CD8-positive, alpha-beta memory T cell (primary cell): ENCODE data around the gene RENBP. TPM values are rescaled to one million over a fixed set of nuclear protein-coding genes. Genes with fewer than 3 reads are reported as not detected.
"Not testable (repeated sequence)": the region's sequence is repeated elsewhere in the genome, so short reads cannot be mapped to it uniquely, and the experiment has no call there.

Experiments used
- CTCF ChIA-PET: fragments of 350-600 bp; sonication (Branson Sonifier 250); formaldehyde crosslinking; loops from one replicate; lab custom pipeline; 2021; ENCODE audit warnings: antibody characterized with exemption; lab: Charles Lee
- POLR2A ChIA-PET: fragments of 350-600 bp; sonication (Branson Sonifier 250); formaldehyde crosslinking; loops from one replicate; lab custom pipeline; 2021; ENCODE audit warnings: antibody characterized with exemption; lab: Charles Lee
- DNase-seq, 5 donors: peaks; one replicate each; pipeline versions ENCODE4 v3.0.0 to v3.0.0-alpha.2; 2020 to 2022; ENCODE audit warnings: mixed read lengths in 1 of 5
- H3K27ac ChIP-seq: one replicate; pipeline ENCODE4 v1.7.0; 2013; ENCODE audit warnings: low read depth, mild to moderate bottlenecking, low read length, moderate library complexity
- H3K27me3 ChIP-seq: 2 replicates; pipeline ENCODE4 v1.7.0; 2013; ENCODE audit warnings: low read length, mild to moderate bottlenecking; ENCODE audit not compliant: insufficient read depth, poor library complexity, severe bottlenecking
- H3K36me3 ChIP-seq: 2 replicates; pipeline ENCODE4 v1.7.0; 2013; ENCODE audit warnings: mild to moderate bottlenecking, low read length, moderate library complexity; ENCODE audit not compliant: insufficient read depth
- H3K4me1 ChIP-seq: 2 replicates; pipeline ENCODE4 v1.7.0; 2013; ENCODE audit warnings: mild to moderate bottlenecking, low read length, moderate library complexity; ENCODE audit not compliant: insufficient read depth
- H3K4me3 ChIP-seq: 2 replicates; pipeline ENCODE4 v1.7.0; 2013; ENCODE audit warnings: mild to moderate bottlenecking, low read length
- H3K9me3 ChIP-seq: 2 replicates; pipeline ENCODE4 v1.7.0; 2013; ENCODE audit warnings: mild to moderate bottlenecking, low read length
- H3K27ac Mint-ChIP-seq, 8 donors: one replicate each; pipeline ENCODE4 v1.8.0; 2020 to 2021; ENCODE audit warnings: mixed read lengths in 8 of 8, mild to moderate bottlenecking in 6 of 8, inconsistent platforms in 3 of 8, moderate library complexity in 3 of 8
- H3K27me3 Mint-ChIP-seq, 2 donors: one replicate each; pipeline ENCODE4 v1.8.0; 2020 to 2021; ENCODE audit warnings: mixed read lengths in 2 of 2, mild to moderate bottlenecking in 1 of 2, moderate library complexity in 1 of 2
- H3K36me3 Mint-ChIP-seq, 3 donors: one replicate each; pipeline ENCODE4 v1.8.0; 2020 to 2021; ENCODE audit warnings: mixed read lengths in 3 of 3, inconsistent platforms in 1 of 3, mild to moderate bottlenecking in 1 of 3
- H3K4me1 Mint-ChIP-seq, 3 donors: one replicate each; pipeline ENCODE4 v1.8.0; 2020 to 2021; ENCODE audit warnings: mixed read lengths in 3 of 3, inconsistent platforms in 1 of 3, mild to moderate bottlenecking in 1 of 3
- H3K4me3 Mint-ChIP-seq, 7 donors: one replicate each; pipeline ENCODE4 v1.8.0; 2020 to 2021; ENCODE audit warnings: mixed read lengths in 7 of 7, mild to moderate bottlenecking in 6 of 7, moderate library complexity in 4 of 7, inconsistent platforms in 2 of 7
- H3K9me3 Mint-ChIP-seq, 5 donors: one replicate each; pipeline ENCODE4 v1.8.0; 2020 to 2022; ENCODE audit warnings: mixed read lengths in 5 of 5, mild to moderate bottlenecking in 3 of 5, moderate library complexity in 2 of 5, inconsistent platforms in 1 of 5
- polyA plus RNA-seq: library from polyadenylated mRNA; unstranded; fragments of 300-500 nt; fragmentation: Illumina TruSeq; gene quantifications from one replicate; pipeline ENCODE4 v1.2.3, GENCODE V29; 2021
- total RNA-seq, 2 experiments: library from RNA; stranded (reverse); gene quantifications; one replicate each; pipeline ENCODE4 v1.2.3, GENCODE V29; 2021

Gene RENBP
- total and polyA plus RNA-seq, 3 experiments from 2014 or later = 3.5 to 4.6 TPM; not detected in 1

DNA sequence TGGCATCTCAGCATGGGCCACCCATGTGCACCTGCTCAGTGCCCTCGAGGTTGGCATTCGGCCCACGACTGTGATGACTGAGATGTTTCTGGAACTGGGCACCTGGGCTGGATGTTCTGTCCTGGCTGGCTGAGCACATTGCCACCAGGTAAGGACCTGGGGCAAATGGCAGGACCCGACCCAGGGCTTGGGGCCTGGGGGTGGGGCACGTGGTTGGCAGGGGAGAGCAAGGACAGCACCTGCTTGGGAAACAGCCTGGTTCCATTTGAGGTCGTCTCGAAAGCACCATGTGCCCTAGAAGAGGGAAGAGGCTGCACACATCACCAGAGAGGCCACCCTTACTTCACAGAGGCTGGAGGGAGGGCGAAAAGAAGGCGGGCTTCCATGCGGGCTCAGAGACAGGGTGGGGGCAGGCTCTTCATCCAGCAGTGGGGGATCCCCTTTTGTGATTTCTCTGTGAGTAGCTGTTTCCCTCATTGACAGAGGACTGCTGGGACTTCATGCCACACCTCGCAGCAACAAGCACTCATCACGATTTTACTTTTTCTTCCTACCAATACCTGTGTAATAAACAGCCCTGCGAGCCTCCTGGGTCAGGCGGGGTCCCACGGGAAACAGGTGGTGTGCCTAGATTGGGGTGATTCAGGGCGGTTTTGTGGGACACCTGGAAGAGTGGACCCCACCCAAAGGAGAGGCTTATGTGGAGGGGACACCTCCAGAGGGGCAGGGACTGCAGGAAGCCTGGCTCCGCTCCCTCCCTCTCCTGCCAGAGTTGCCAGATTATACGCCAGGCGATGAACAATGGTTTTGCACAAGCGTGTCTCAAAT lies 40.1 kb upstream of the RENBP start:
- CTCF ChIA-PET = interaction anchor here (1.8 kb wide), 1 partner anchor 29 kb away, joined by 6 read pairs; no protein-coding TSS in a partner anchor
- H3K4me3 ChIP-seq = peak overlapping the region; percentile 45

DNA sequence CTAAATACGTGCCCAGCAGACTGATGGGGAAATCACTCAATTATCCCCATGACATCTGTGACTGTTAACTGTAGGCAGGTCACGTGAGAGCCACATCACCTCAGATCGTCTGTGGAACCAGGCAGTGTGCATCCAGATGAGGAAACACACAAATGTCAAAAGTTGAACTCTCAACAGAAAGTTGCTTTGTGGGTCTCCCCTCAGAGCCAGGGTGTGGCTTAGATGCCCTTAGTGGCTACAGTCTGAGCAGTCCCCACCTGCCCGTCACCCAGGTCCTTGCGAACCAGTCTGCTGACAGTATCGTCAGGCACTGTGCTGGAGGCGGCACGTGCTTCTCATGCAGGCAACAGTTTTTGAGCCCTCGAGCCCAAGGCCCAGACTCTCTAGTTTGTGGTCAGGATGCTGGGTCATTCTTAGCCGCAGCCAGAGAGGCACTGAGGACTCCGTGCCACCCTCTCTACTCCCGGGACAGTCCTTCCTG lies 38.9 kb upstream of the RENBP start:
- Mint-ChIP-seq H3K4me1 (peaks cover 37 to 58% (median 43%) of the 10 kb centered on the region in 3 donors), H3K4me3 (peak overlapping the region; percentile 18 to 76 (median 55))

More for the DNA sequence above, 40.1 kb upstream of the RENBP start:
- H3K9me3 ChIP-seq = no peaks in the 10 kb centered on the region
- Mint-ChIP-seq H3K4me1 (peaks cover 40 to 63% (median 47%) of the 10 kb centered on the region in 3 donors), H3K36me3 (peaks cover 0 to 2% (median 0%) of the 10 kb centered on the region in 3 donors), H3K27ac (peak overlapping the region; percentile 90 to 98 (median 95)), H3K9me3 (no peaks in the 10 kb centered on the region), H3K27me3 (peaks cover 0 to 6% of the 10 kb centered on the region in 2 donors), H3K4me3 (peak overlapping the region; percentile 50 to 92 (median 76))
- H3K27ac ChIP-seq = peak overlapping the region; percentile 61
- DNase-seq = peak in 1 of 5 donors; percentile 41
- H3K36me3 ChIP-seq = no peaks in the 10 kb centered on the region
- H3K27me3 ChIP-seq = no peaks in the 10 kb centered on the region
- POLR2A ChIA-PET = interaction anchor here (1.3 to 2.0 kb wide), 2 partner anchors 10 to 13 kb away, joined by 4 to 6 read pairs; partner anchors contain the start of gene HCFC1
- peaks cover 58% of the 10 kb centered on the region for H3K4me1 ChIP-seq

DNA sequence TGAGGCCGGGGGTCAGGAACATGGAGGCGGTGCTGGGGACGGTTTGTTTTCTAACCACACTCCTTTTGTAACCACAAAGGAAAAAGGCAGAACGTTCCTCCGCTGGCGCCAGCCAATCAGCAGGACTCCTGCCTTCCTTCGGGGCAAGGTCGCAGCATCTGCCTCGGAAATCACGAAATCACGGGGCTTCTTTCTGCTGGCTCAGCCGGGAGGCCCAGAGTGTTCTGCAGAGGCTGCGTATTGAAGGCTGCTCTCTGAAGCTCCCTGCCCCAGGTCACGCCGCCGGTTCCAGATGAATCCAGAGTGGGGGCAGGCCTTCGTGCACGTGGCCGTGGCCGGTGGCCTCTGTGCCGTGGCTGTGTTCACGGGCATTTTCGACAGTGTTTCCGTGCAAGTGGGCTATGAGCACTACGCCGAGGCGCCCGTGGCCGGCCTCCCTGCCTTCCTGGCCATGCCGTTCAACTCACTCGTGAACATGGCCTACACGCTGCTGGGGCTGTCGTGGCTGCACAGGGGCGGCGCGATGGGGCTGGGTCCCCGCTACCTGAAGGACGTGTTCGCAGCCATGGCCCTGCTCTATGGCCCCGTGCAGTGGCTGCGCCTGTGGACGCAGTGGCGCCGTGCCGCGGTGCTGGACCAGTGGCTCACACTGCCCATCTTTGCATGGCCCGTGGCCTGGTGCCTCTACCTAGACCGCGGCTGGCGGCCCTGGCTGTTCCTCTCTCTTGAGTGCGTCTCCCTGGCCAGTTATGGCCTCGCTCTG lies 37.5 kb upstream of the RENBP start:
- H3K27ac Mint-ChIP-seq = peak overlapping the region; percentile 91 to 99 (median 95)
- H3K27me3 Mint-ChIP-seq = peaks cover 0 to 6% of the 10 kb centered on the region in 2 donors
- peak overlapping the region; percentile 23 for H3K4me3 ChIP-seq
- no peak overlapping the region for H3K27ac ChIP-seq
- POLR2A ChIA-PET = interaction anchor here (0.7 to 2.2 kb wide), 4 partner anchors 8 to 11 kb away, joined by 3 to 15 read pairs (median 4); partner anchors contain the start of genes HCFC1 and TMEM187
- H3K36me3 Mint-ChIP-seq = no peaks in the 10 kb centered on the region
- H3K9me3 Mint-ChIP-seq = no peaks in the 10 kb centered on the region
- H3K4me3 Mint-ChIP-seq = peak overlapping the region; percentile 71 to 89 (median 76)
- peak; percentile 29 to 64 (median 51) for DNase-seq
- no peaks in the 10 kb centered on the region for H3K9me3 ChIP-seq
- CTCF ChIA-PET = interaction anchor here (1.2 to 2.8 kb wide), 4 partner anchors 11 to 32 kb away, joined by 3 to 9 read pairs (median 4); partner anchors contain the start of gene HCFC1
- peaks cover 37 to 53% (median 43%) of the 10 kb centered on the region in 3 donors for H3K4me1 Mint-ChIP-seq
- H3K27me3 ChIP-seq = no peaks in the 10 kb centered on the region
- H3K4me1 ChIP-seq = peaks cover 55% of the 10 kb centered on the region
- no peaks in the 10 kb centered on the region for H3K36me3 ChIP-seq

More for the DNA sequence above, 38.9 kb upstream of the RENBP start:
- peaks cover 0 to 6% of the 10 kb centered on the region in 2 donors for H3K27me3 Mint-ChIP-seq
- CTCF ChIA-PET = no interaction called here
- Histone ChIP-seq H3K27ac (no peak overlapping the region), H3K4me3 (no peak overlapping the region), H3K4me1 (peaks cover 55% of the 10 kb centered on the region), H3K36me3 (no peaks in the 10 kb centered on the region), H3K27me3 (no peaks in the 10 kb centered on the region), H3K9me3 (no peaks in the 10 kb centered on the region)
- no peaks in the 10 kb centered on the region for H3K9me3 Mint-ChIP-seq
- H3K36me3 Mint-ChIP-seq = no peaks in the 10 kb centered on the region
- DNase-seq = peak in 1 of 5 donors; percentile 11
- POLR2A ChIA-PET = no interaction called here
- H3K27ac Mint-ChIP-seq = peak overlapping the region; percentile 54 to 98 (median 86)

DNA sequence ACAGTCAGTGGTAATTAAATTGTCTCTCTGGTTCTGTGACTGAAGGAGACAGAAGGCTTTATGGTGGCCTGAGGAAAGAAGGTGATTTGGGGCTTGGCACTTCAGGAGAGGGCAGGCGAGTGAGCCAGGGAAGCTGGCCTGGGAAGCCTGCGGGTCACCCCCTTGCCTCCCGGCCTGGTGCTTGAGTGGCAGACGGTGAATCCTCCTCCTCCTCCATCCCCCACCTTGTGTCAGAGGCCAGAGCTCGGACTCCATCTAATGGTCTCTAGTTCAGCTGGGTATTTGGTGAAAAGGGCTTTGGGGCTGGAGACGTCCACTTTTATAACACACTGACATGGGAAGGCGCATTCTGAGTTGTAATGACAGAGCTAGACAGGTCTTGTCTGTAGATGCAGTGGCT lies 36.8 kb upstream of the RENBP start:
- Histone ChIP-seq H3K27ac (no peak overlapping the region), H3K27me3 (no peaks in the 10 kb centered on the region), H3K9me3 (no peaks in the 10 kb centered on the region), H3K4me1 (peaks cover 48% of the 10 kb centered on the region), H3K4me3 (peak overlapping the region; percentile 23), H3K36me3 (no peaks in the 10 kb centered on the region)
- Mint-ChIP-seq H3K36me3 (no peaks in the 10 kb centered on the region), H3K27me3 (peaks cover 0 to 6% of the 10 kb centered on the region in 2 donors), H3K9me3 (no peaks in the 10 kb centered on the region), H3K4me1 (peaks cover 37 to 51% (median 43%) of the 10 kb centered on the region in 3 donors), H3K27ac (peak overlapping the region; percentile 91 to 99 (median 95)), H3K4me3 (peak overlapping the region; percentile 66 to 89 (median 76))
- ChIA-PET CTCF (interaction anchor here (1.2 to 2.8 kb wide), 4 partner anchors 10 to 33 kb away, joined by 3 to 9 read pairs (median 4); partner anchors contain the start of gene HCFC1), POLR2A (interaction anchor here (0.7 to 2.2 kb wide), 6 partner anchors 9 to 33 kb away, joined by 3 to 15 read pairs (median 4); partner anchors contain the start of genes HCFC1 and TMEM187)
- no peak for DNase-seq

DNA sequence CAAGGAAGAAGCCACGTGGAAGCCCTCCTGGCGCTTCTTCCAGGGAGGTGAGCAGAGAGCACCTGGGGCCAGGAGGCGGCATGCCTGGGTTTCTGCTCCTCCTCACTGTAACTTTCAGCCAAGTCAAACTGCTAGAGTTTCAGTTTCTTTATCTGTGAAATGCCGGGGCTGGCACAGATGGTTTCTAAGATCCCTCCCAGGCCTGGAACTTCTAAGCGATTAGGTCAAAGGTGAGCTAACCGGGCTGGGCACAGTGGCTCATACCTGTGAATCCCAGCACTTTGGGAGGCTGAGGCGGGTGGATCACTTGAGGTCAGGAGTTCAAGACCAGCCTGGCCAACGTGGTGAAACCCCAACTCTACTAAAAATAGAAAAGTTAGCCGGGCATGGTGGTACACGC lies 36.0 kb upstream of the RENBP start:
- Mint-ChIP-seq H3K4me1 (peaks cover 37 to 53% (median 47%) of the 10 kb centered on the region in 3 donors), H3K4me3 (peak overlapping the region; percentile 60 to 89 (median 79)), H3K27ac (peak overlapping the region; percentile 81 to 99 (median 95))
- H3K36me3 ChIP-seq, H3K27me3 ChIP-seq, H3K36me3 Mint-ChIP-seq, H3K4me3 ChIP-seq, H3K27me3 Mint-ChIP-seq, DNase-seq, H3K9me3 Mint-ChIP-seq, H3K9me3 ChIP-seq: not testable (repeated sequence)
- ChIA-PET POLR2A (interaction anchor here (0.7 to 2.2 kb wide), 3 partner anchors 9 to 34 kb away, joined by 3 to 15 read pairs (median 3); partner anchors contain the start of gene HCFC1), CTCF (interaction anchor here (1.3 to 2.8 kb wide), 3 partner anchors 10 to 34 kb away, joined by 4 to 9 read pairs (median 5); partner anchors contain the start of gene HCFC1)
- peak overlapping the region; percentile 31 for H3K27ac ChIP-seq
- peaks cover 47% of the 10 kb centered on the region for H3K4me1 ChIP-seq

DNA sequence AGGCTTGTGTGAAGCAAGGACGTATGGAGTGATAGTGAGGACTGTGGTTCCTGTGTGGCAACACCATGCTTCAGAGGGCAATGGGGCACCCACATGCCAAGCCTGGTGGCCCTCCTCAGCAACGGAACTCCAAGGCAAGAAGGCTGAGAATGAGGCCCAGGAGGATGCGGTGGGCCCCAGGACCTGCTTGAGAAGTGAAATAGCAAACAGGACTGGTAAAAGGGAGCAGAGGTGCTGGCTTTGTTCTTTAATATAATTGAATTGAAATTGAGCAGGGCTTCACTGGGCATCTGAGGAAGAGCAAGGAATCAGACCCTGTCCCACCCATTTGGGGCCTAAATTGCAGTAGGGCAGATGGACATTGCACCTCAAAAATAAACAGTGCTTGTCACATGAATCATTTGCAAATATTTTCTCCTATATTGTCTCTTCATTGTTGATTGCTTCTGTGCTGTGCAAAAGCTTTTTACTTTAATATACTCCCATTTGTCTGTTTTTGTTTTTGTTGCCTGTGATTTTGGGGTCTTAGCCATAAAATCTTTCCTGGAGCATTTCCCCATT lies 30.4 kb upstream of the RENBP start:
- peak overlapping the region; percentile 80 for H3K27ac ChIP-seq
- Mint-ChIP-seq H3K4me3 (peak overlapping the region in 4 of 7 donors; percentile 44 to 94 (median 60)), H3K27ac (peak overlapping the region; percentile 73 to 98 (median 92)), H3K9me3 (peaks cover 0 to 2% (median 0%) of the 10 kb centered on the region in 5 donors), H3K36me3 (peaks cover 0 to 8% (median 0%) of the 10 kb centered on the region in 3 donors), H3K4me1 (peaks cover 19 to 27% (median 25%) of the 10 kb centered on the region in 3 donors), H3K27me3 (peaks cover 0 to 9% of the 10 kb centered on the region in 2 donors)
- H3K36me3 ChIP-seq = no peaks in the 10 kb centered on the region
- H3K9me3 ChIP-seq = no peaks in the 10 kb centered on the region
- no peak for DNase-seq
- peaks cover 13% of the 10 kb centered on the region for H3K4me1 ChIP-seq
- ChIA-PET POLR2A (interaction anchor here (1.5 kb wide), 1 partner anchor 10 kb away, joined by 4 read pairs; no protein-coding TSS in a partner anchor), CTCF (no interaction called here)
- no peaks in the 10 kb centered on the region for H3K27me3 ChIP-seq
- H3K4me3 ChIP-seq = no peak overlapping the region
